GM12892 (cell line): ENCODE results near the gene TMEM125.

ENCODE experiments used
- POLR2AphosphoS5 ChIP-seq: IDR thresholded peaks from 2 replicates; pipeline ENCODE4 v1.6.1; 2011; ENCODE audit warnings: low read depth, low read length, control low read depth
- TAF1 ChIP-seq: IDR thresholded peaks from 2 replicates; pipeline ENCODE4 v1.6.1; 2011; ENCODE audit warnings: low read depth, mild to moderate bottlenecking, control low read depth, low read length, borderline replicate concordance

DNA sequence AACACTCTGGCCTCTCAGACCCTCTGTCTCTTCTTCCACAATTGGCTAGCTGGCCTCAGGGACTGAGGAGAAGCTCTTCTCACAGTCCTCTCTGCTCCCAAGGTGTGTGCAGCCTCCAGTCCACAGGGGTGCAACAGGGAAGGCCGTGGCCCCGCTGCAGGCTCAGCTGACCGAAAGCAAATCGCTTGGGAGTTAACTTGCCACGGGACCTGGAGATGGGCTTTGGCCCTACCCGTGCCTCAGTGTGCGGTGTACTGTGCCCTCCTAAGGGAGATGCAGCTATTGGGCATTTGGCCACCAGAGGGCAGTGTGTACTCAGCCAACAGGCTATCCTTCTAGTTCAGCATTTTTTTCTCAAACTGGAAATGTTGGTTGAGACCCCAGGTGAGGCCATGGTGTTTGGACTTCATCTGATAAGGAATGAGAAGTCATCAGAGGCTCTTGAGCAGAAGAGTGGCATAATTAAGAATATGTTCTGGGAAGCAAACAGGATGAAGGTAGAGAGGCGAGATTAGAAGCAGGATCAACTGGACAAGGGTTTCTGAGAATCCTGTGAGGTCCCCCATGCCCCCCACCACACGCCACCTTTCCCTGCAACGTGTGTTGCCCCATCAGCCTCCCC is 42.5 kb upstream of the TMEM125 start:
- TF ChIP-seq TAF1 (no peak), POLR2AphosphoS5 (no peak)
